RWPE1 (cell line): Measurements from ENCODE around the gene PAIP2.
A peak's percentile ranks its signal among the peaks of the same experiment; 100 is the strongest.

ENCODE experiments used
- CTCF ChIA-PET: fragments of 350-600 bp; sonication (Branson Sonifier 250); formaldehyde crosslinking; extraction: SDS; loops from one replicate; lab custom pipeline; 2021; lab: Yijun Ruan, JAX
- POLR2A ChIA-PET: fragments of 400-600 bp; formaldehyde crosslinking; extraction: SDS; loops from one replicate; lab custom pipeline; 2020; ENCODE audit warnings: antibody characterized with exemption; ENCODE audit not compliant: low non-redundant PET; lab: Yijun Ruan, JAX
- DNase-seq: peaks from one replicate; pipeline ENCODE4 v3.0.0; 2012; ENCODE audit warnings: low spot score
- H3K27ac ChIP-seq: fragments of 450-650 bp; 2 replicates; pipeline ENCODE4 v1.5.1; 2017
- CTCF ChIP-seq: fragments of 450-650 bp; conservative IDR thresholded peaks from 2 replicates; pipeline ENCODE4 v1.5.1; 2017; ENCODE audit warnings: low read depth, mild to moderate bottlenecking

PAIP2 gene

GRCh38 chr5:139413153-139413552 is 71.5 kb downstream of the PAIP2 start:
- ChIA-PET CTCF (no interaction called here), POLR2A (no interaction called here)
- DNase-seq: no peak
- no peak overlapping the region for H3K27ac ChIP-seq
- TF ChIP-seq CTCF: no peak

- no peak for DNase-seq
- no peak for TF ChIP-seq CTCF
- ChIA-PET CTCF (interaction anchor here (1.0 kb wide), 1 partner anchor 8 kb away, joined by 3 read pairs; no protein-coding TSS in a partner anchor), POLR2A (no interaction called here)
- H3K27ac ChIP-seq: no peak overlapping the region
Observed at GRCh38 chr5:139413963-139414362, 72.3 kb downstream of the PAIP2 start.

DNA sequence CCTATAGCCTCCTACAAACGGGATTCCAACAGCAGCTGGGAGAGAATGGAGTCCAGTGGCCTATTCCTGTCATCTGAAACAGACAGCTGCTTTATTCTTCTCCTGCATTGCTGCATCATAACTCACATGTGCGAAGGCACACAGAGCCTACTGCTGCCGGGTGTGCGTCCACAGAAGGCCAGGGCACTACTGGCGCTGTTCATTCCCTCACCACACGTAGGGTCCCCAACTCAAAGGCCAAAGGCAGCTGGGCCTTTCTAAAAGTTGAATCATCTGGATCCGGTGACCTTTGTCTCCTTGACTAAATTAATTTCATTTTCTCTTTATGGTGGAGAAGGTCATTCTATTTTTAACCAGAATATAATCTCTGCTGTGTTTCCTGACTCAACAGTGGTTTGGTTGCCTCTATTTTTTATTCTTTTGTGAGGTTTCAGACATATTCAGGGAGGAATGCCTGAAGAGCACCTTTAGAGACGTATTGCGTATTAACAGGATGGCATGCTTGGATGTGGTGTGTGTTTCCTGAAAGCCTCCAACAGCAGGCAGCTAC is 73.0 kb downstream of the PAIP2 start:
- no peak for DNase-seq
- TF ChIP-seq CTCF: no peak
- ChIA-PET CTCF (interaction anchor here (0.6 to 1.0 kb wide), 2 partner anchors 8 to 114 kb away, joined by 3 to 4 read pairs; no protein-coding TSS in a partner anchor), POLR2A (interaction anchor here (1.4 kb wide), 1 partner anchor 11 kb away, joined by 6 read pairs; the partner anchor contains the start of gene SPATA24)
- H3K27ac ChIP-seq: peak overlapping the region; percentile 79

DNA sequence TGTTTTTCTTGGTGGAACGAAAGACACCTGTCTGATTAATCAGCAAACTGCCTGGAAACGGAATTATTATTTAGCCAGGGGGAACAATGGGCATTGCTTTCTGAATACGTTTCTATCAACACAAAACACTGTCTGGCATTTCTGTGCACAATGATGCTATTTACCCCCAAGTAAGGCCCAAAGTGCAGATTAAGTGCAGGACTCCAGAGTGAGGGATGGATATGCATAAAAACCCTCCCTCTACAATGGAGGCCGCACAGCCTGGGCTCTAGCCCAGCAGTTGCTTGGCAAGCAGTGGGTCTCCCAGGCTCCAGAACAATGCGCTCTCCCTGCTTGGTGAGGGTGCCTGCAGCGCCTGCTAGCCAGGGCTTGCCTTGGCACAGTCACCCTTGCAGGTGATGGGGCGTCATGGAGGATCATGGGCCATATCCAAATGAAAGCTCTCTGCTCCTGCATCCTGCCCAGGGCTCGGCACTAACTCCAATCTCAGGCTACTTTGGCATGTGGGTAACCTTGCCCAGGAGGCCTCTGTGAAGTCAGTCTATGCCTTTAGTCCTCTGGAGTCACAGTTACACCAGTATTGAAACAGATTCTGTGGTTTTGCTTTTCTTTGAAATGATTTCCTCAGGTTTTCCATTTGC is 73.7 kb downstream of the PAIP2 start:
- TF ChIP-seq CTCF: no peak
- peak; percentile 55 for DNase-seq
- ChIA-PET POLR2A (interaction anchor here (1.4 kb wide), 1 partner anchor 12 kb away, joined by 6 read pairs; the partner anchor contains the start of gene SPATA24), CTCF (interaction anchor here (0.8 to 1.7 kb wide), 2 partner anchors 98 to 102 kb away, joined by 3 to 7 read pairs; no protein-coding TSS in a partner anchor)
- peak overlapping the region; percentile 79 for H3K27ac ChIP-seq

- no peak for TF ChIP-seq CTCF
- ChIA-PET POLR2A (interaction anchor here (1.4 kb wide), 1 partner anchor 12 kb away, joined by 6 read pairs; the partner anchor contains the start of gene SPATA24), CTCF (interaction anchor here (0.6 to 1.7 kb wide), 4 partner anchors 46 to 349 kb away, joined by 3 to 7 read pairs (median 3); no protein-coding TSS in a partner anchor)
- no peak for DNase-seq
- H3K27ac ChIP-seq: peak overlapping the region; percentile 79
Observed at GRCh38 chr5:139415869-139416268, 74.2 kb downstream of the PAIP2 start.

GRCh38 chr5:139416651-139417050 is 75.0 kb downstream of the PAIP2 start:
- POLR2A ChIA-PET: no interaction called here
- CTCF ChIA-PET: interaction anchor here (1.1 to 1.7 kb wide), 2 partner anchors 97 to 349 kb away, joined by 3 to 7 read pairs; no protein-coding TSS in a partner anchor
- TF ChIP-seq CTCF: no peak
- no peak for DNase-seq
- H3K27ac ChIP-seq: peak overlapping the region; percentile 41
